Vein endothelial cell (primary cell): ENCODE results near the gene MPRIP. TPM values are rescaled to one million over a fixed set of nuclear protein-coding genes. Genes with fewer than 3 reads are reported as not detected.

Experiments
- small RNA-seq: library from RNA; depleted of rRNA; stranded (forward); fragments of <200 nt; gene quantifications from one replicate; pipeline ENCODE3, GENCODE V24; 2012
- total RNA-seq: library from RNA; depleted of rRNA; stranded (reverse); fragments of >200 nt; gene quantifications from 2 replicates; pipeline ENCODE4 v1.2.3, GENCODE V29; 2012

The MPRIP gene
- 135 and 158 TPM in 2 replicates for total RNA-seq

DNA sequence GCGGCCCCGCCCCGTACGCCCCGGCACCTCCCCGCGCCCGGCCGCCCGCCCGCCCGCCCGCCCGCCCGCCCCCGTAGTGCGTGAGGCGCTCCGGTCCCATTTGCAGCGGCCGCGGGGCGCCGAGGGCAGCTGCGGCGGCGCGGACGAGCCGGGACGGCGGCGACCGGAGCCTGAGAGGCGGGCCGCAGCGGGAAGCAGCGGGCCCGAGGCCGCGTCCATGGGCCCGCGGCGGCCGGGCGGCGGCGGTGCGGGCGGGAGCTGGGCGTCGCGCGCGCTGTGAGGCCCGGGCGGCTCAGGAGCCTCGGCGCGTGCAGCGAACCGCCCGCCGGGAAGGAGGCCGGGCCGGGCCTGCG lies at the start of gene MPRIP:
MPRIP (plus strand) TSS at position 74 of the 353 bp plus-strand sequence. CDS start 392 bp downstream, outside the sequence.

GRCh38 chr17:17206124-17206912 lies 164.1 kb downstream of the MPRIP start, which contains the start of gene PLD6:
Gene PLD6 (minus strand): TSS chr17:17206333. CDS start chr17:17206286, 47 bp downstream.

GRCh38 chr17:17237026-17237799 lies 195.0 kb downstream of the MPRIP start, which contains the start of gene FLCN:
Gene FLCN (minus strand): TSS chr17:17237168. CDS start chr17:17228137, 9,031 bp downstream.

Small RNA genes lying within 50 kb of the gene (small RNA-seq; reads per million reads assigned to genes)
- not detected for gene RNU6-767P

Other genes with a start within 250 kb of the MPRIP start
- gene TNFRSF13B, start 70.3 kb upstream of the MPRIP start, total RNA-seq, result not detected in 2 replicates
- gene PLD6, start 163.9 kb downstream of the MPRIP start, total RNA-seq, result 3.0 and 3.3 TPM in 2 replicates
- gene FLCN, start 194.7 kb downstream of the MPRIP start, total RNA-seq, result 58.2 and 68.6 TPM in 2 replicates
- 85.6 and 108 TPM in 2 replicates for gene COPS3, start 238.8 kb downstream of the MPRIP start, total RNA-seq